Activated naive CD8-positive, alpha-beta T cell treated with anti-CD3 and anti-CD28 coated beads for 36 hours (primary cell): ENCODE data around the gene LRRC4B. TPM values are rescaled to one million over a fixed set of nuclear protein-coding genes. Genes with fewer than 3 reads are reported as not detected.
"Not testable (repeated sequence)": the region's sequence is repeated elsewhere in the genome, so short reads cannot be mapped to it uniquely, and the experiment has no call there.

Experiments
- DNase-seq: peaks from one replicate; pipeline ENCODE4 v3.0.0; 2021
- H3K27ac Mint-ChIP-seq: one replicate; pipeline ENCODE4 v1.8.0; 2022; ENCODE audit warnings: mild to moderate bottlenecking, moderate library complexity, mixed read lengths
- H3K27me3 Mint-ChIP-seq: one replicate; pipeline ENCODE4 v1.8.0; 2022; ENCODE audit warnings: mild to moderate bottlenecking, mixed read lengths
- H3K36me3 Mint-ChIP-seq: one replicate; pipeline ENCODE4 v1.8.0; 2021; ENCODE audit warnings: mild to moderate bottlenecking, mixed read lengths
- H3K4me1 Mint-ChIP-seq: one replicate; pipeline ENCODE4 v1.8.0; 2021; ENCODE audit warnings: mixed read lengths
- H3K4me3 Mint-ChIP-seq: one replicate; pipeline ENCODE4 v1.8.0; 2022; ENCODE audit warnings: mild to moderate bottlenecking, moderate library complexity, mixed read lengths
- H3K9me3 Mint-ChIP-seq: one replicate; pipeline ENCODE4 v1.8.0; 2022; ENCODE audit warnings: mixed read lengths
- total RNA-seq, 2 experiments: library from RNA; stranded (reverse); gene quantifications; one replicate each; pipeline ENCODE4 v1.2.3, GENCODE V29; 2021

Gene LRRC4B
- not detected for total RNA-seq

DNA sequence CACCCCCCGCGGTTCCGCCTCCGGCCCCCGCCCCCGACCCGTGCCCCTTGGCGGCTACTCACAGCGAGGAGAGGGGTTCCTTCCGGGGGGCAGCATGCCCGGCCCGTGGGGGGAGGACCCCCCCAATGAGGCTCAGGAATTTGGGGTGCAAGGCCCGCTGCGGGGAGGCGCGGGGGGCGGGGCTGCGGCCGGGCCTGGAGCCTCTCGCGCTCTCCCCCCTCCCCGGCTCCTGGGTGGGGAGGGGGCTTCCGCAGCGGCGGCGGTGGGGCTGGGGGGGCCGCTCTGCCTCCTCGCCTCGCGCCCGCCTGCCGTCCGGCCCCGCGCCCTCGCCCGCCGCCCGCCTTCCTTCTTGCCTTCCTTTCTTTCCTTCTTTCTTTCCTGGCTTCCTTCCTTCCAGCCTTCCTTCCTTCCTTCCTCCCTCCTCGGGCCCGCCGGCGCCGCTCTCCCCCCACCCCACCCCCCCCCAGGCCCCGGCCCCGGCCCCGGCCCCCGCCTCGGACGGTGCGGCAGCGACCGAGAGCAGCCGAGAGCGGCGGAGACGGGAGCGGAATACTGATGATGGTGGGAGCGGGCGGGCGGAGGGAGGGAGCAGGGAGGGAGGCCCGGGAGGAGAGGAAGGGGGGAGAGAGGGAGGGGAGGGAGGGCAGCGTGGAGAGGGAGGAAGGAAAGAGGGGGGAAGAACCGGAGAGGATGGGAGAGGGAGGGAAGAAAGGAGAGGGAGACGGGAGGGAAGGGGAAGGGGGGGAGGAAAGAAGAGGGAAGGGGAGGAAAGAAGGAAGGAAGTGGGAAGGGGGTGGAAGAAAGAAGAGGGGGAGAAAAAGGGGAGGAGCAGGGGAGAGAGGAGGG, at the start of gene LRRC4B:
Gene LRRC4B (minus strand): TSS at position 554 of the 846 bp plus-strand sequence. CDS start 19,597 bp downstream, outside the sequence.
- Mint-ChIP-seq H3K4me3 (no peak within 1 kb of the TSS), H3K27ac (no peak within 1 kb of the TSS), H3K36me3 (no peaks in the 10 kb centered on the region), H3K4me1 (peaks cover 17% of the 10 kb centered on the region), H3K9me3 (no peaks in the 10 kb centered on the region), H3K27me3 (peaks cover 66% of the 10 kb centered on the region)
- no peak for DNase-seq

GRCh38 chr19:50612504-50613404, 44.5 kb upstream of the LRRC4B start:
- not testable (repeated sequence) for DNase-seq, H3K4me1 Mint-ChIP-seq, H3K4me3 Mint-ChIP-seq, H3K9me3 Mint-ChIP-seq, H3K27ac Mint-ChIP-seq, H3K36me3 Mint-ChIP-seq
- peaks cover 31% of the 10 kb centered on the region for H3K27me3 Mint-ChIP-seq

- Mint-ChIP-seq H3K27ac (peak overlapping the region; percentile 40), H3K4me1 (peaks cover 8% of the 10 kb centered on the region), H3K36me3 (peaks cover 3% of the 10 kb centered on the region), H3K27me3 (peaks cover 59% of the 10 kb centered on the region), H3K9me3 (peaks cover 11% of the 10 kb centered on the region), H3K4me3 (peak overlapping the region; percentile 39)
- peak; percentile 94 for DNase-seq
Measured at GRCh38 chr19:50607874-50608785, 39.9 kb upstream of the LRRC4B start.

GRCh38 chr19:50607388-50607787, 39.2 kb upstream of the LRRC4B start:
- peaks cover 8% of the 10 kb centered on the region for H3K4me1 Mint-ChIP-seq
- peak overlapping the region; percentile 15 for H3K4me3 Mint-ChIP-seq
- peaks cover 66% of the 10 kb centered on the region for H3K27me3 Mint-ChIP-seq
- H3K36me3 Mint-ChIP-seq: peaks cover 3% of the 10 kb centered on the region
- no peak overlapping the region for H3K27ac Mint-ChIP-seq
- peaks cover 11% of the 10 kb centered on the region for H3K9me3 Mint-ChIP-seq
- DNase-seq: no peak

GRCh38 chr19:50606059-50606836, 38.0 kb upstream of the LRRC4B start:
- H3K27ac Mint-ChIP-seq, H3K4me1 Mint-ChIP-seq, H3K36me3 Mint-ChIP-seq, DNase-seq: not testable (repeated sequence)
- peaks cover 11% of the 10 kb centered on the region for H3K9me3 Mint-ChIP-seq
- H3K4me3 Mint-ChIP-seq: peak overlapping the region; percentile 36
- H3K27me3 Mint-ChIP-seq: peaks cover 71% of the 10 kb centered on the region

DNA sequence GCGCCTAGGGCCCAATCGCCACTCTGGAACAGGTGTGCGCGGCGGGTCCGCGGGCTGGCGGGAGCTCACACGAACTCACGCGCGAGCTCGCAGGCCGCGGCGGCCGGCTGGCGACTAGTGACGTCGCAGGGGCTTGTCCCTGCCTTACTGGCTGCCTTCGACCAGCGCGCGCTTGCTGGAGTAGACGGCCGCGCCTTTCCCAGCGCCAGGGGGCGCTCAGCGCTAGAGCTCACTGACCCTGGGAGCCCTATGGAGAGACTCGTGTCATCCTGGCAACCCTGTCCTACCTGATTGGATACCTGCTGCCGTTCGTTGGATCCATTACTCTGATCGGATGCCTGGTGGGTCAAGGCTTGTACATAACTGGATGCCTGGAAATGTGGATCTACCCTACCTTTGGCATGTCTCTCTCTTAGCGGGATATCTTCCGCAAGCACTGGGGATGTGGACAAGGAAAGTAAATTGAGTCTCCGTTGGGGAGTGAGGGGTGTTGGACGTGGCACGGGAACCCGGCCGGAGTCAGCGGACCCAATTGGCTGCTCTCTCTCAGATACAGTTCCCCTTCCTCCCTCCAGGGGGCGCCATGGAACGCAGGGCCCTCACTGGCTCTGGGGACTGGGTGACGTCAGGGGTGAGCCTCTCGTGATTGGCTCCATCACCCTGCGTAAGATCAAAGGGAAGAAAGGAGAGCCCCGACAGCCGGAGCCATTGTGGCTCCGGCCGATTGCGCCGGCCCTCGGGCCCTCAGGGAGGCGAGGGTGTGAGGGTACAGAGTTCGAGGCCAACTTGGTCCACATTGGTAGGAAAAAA, 36.2 kb upstream of the LRRC4B start:
- not testable (repeated sequence) for H3K4me1 Mint-ChIP-seq, H3K36me3 Mint-ChIP-seq, DNase-seq, H3K27ac Mint-ChIP-seq, H3K4me3 Mint-ChIP-seq
- Mint-ChIP-seq H3K9me3 (peaks cover 11% of the 10 kb centered on the region), H3K27me3 (peaks cover 77% of the 10 kb centered on the region)

DNA sequence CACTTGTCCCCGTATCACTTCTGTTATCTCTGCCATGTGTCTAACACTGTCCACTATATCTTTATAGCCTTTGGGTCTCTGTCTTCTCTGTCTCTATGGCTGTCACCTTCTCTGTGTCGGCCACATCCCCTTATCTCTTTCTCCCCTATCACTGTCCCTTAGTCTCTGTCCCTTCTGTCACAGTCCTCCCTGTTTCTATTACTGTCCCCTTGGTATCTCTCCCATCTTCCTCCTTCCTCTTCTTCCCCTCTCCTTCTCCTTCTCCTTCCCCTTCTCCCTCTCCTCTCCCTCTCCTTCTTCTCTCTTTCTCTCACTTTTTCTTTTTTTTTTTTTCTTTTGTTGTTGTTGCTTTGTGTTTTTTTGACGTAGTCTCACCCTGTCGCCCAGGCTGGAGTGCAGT, 34.7 kb upstream of the LRRC4B start:
- H3K27me3 Mint-ChIP-seq: peaks cover 72% of the 10 kb centered on the region
- no peak overlapping the region for H3K27ac Mint-ChIP-seq
- H3K36me3 Mint-ChIP-seq: peaks cover 3% of the 10 kb centered on the region

DNA sequence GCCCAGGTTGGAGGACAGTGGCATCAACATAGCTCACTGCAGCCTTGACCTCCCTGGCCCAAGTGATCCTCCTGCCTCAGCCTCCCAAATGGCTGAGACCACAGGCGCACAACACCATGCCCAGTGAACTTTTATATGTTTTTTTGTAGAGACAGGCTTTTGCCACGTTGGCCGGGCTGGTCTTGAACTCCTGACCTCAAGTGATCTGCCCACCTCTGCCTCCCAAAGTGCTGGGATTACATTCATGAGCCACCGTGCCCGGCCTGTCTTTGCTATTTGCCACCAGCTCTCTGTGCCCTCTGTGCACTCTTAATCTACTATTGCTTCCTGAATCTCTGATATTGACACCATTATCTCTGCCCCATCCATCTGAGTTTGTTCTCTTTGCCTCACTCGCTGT, 34.3 kb upstream of the LRRC4B start:
- DNase-seq: no peak
- peaks cover under 1% of the 10 kb centered on the region for H3K36me3 Mint-ChIP-seq
- H3K27ac Mint-ChIP-seq: no peak overlapping the region
- H3K9me3 Mint-ChIP-seq: peaks cover 4% of the 10 kb centered on the region
- H3K4me1 Mint-ChIP-seq: no peaks in the 10 kb centered on the region
- no peak overlapping the region for H3K4me3 Mint-ChIP-seq
- H3K27me3 Mint-ChIP-seq: peaks cover 67% of the 10 kb centered on the region

More for the DNA sequence above, 34.7 kb upstream of the LRRC4B start:
- Mint-ChIP-seq H3K9me3 (peaks cover 5% of the 10 kb centered on the region), H3K4me3 (no peak overlapping the region), H3K4me1 (peaks cover 3% of the 10 kb centered on the region)
- no peak for DNase-seq

DNA sequence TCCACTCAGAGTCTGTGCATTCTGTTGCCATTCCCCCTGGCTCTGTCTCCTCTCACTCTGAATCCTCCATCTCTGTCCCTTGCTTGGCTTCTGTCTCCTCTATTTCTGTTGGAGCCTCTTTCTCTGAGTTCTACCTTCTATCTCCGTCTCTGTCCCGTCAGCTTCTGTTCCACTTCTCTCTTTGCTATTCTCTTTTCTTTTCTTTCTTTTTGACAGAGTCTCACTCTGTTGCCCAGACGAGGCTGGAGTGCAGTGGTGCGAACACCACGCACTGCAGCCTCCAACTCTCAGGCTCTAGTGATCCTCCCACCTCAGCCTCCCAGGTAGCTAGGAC, 33.8 kb upstream of the LRRC4B start:
- Mint-ChIP-seq H3K4me1 (no peaks in the 10 kb centered on the region), H3K9me3 (peaks cover 1% of the 10 kb centered on the region), H3K4me3 (no peak overlapping the region), H3K27me3 (peaks cover 63% of the 10 kb centered on the region), H3K27ac (no peak overlapping the region), H3K36me3 (no peaks in the 10 kb centered on the region)
- DNase-seq: no peak

DNA sequence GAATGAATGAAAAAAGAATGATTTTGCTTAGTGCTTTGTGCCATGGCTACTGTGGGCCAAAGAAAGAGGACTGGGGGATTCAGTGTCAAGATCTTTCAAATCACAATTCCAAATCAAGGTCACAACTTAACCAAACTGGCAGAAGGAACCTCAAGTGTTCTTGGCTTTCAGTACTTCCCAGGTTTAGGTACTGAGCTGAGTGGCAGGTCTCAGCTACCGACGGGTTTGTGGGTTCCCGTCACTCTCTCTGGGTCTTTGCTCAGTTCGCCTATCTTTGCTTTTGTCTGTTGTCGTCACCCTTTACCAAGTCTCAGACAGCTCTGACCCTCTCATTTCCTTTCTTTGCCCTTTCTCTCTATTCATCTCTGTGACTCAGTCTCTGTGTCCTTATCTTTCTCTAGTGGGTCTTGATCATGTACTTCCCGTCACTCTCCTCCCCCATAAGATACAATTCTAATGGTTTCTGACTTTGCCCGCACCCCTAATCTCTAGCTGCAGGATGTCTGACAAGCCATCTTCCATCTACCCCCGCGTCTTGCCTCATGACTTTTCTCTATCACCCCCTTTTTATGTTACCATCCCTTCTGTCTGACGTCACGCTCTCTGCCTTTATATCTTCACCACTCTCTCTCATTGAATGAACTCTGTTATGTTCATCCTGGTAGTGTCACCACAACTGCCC, 33.3 kb upstream of the LRRC4B start:
- H3K4me1 Mint-ChIP-seq: no peaks in the 10 kb centered on the region
- peaks cover 1% of the 10 kb centered on the region for H3K9me3 Mint-ChIP-seq
- no peak for DNase-seq
- peaks cover 59% of the 10 kb centered on the region for H3K27me3 Mint-ChIP-seq
- no peak overlapping the region for H3K4me3 Mint-ChIP-seq
- no peaks in the 10 kb centered on the region for H3K36me3 Mint-ChIP-seq
- no peak overlapping the region for H3K27ac Mint-ChIP-seq

- no peaks in the 10 kb centered on the region for H3K36me3 Mint-ChIP-seq
- H3K9me3 Mint-ChIP-seq: no peaks in the 10 kb centered on the region
- H3K4me1 Mint-ChIP-seq: no peaks in the 10 kb centered on the region
- H3K27me3 Mint-ChIP-seq: peaks cover 51% of the 10 kb centered on the region
- H3K4me3 Mint-ChIP-seq: no peak overlapping the region
- H3K27ac Mint-ChIP-seq: no peak overlapping the region
- DNase-seq: no peak
Measured at GRCh38 chr19:50599427-50599826, 31.2 kb upstream of the LRRC4B start.

- Mint-ChIP-seq H3K4me1 (no peaks in the 10 kb centered on the region), H3K9me3 (no peaks in the 10 kb centered on the region), H3K36me3 (no peaks in the 10 kb centered on the region), H3K27ac (no peak overlapping the region), H3K27me3 (peaks cover 7% of the 10 kb centered on the region), H3K4me3 (no peak overlapping the region)
- DNase-seq: no peak
Measured at GRCh38 chr19:50590191-50590590, 22.0 kb upstream of the LRRC4B start.
